ENCODE results near the gene LARP4B. TPM values are rescaled to one million over a fixed set of nuclear protein-coding genes. Genes with fewer than 3 reads are reported as not detected.

LARP4B gene
- total RNA-seq, 1 experiment from 2014 or later = 122 TPM

Other genes starting within 250 kb of the LARP4B start
- 15.4 TPM for gene DIP2C, start 242.0 kb downstream of the LARP4B start, total RNA-seq (2021; ENCODE audit: unreplicated experiment)
- 111 TPM for gene GTPBP4, start 56.7 kb upstream of the LARP4B start, total RNA-seq (2021; ENCODE audit: unreplicated experiment)
- not detected for gene IDI2, start 94.2 kb upstream of the LARP4B start, total RNA-seq (2021; ENCODE audit: unreplicated experiment)
- gene IDI1, start 117.4 kb upstream of the LARP4B start, total RNA-seq (2021; ENCODE audit: unreplicated experiment) = 37.8 TPM
- 9.1 TPM for gene WDR37, start 124.7 kb upstream of the LARP4B start, total RNA-seq (2021; ENCODE audit: unreplicated experiment)

Data from HCT116 (cell line).